Tibial artery (tissue), 4 donors: ENCODE results near the gene KDM1A.

ENCODE experiments used
- DNase-seq, 2 donors: peaks; one replicate each; pipeline ENCODE4 v3.0.0-alpha.2; 2019
- H3K27ac ChIP-seq, 2 donors: fragments of 200-600 bp; sonication (generic) in 1 of 2; 1 replicate in 1 of 2; 2 replicates in 1 of 2; pipeline ENCODE4 v1.5.1; 2018 to 2019; ENCODE audit warnings: mild to moderate bottlenecking in 1 of 2
- H3K27me3 ChIP-seq, 2 donors: fragments of 200-600 bp; sonication (generic) in 1 of 2; one replicate each; pipeline versions ENCODE4 v1.5.1 to v1.6.0; 2016 to 2019
- H3K36me3 ChIP-seq, 3 donors: fragments of 200-600 bp; sonication (generic) in 2 of 3; one replicate each; pipeline ENCODE4 v1.5.1; 2016 to 2019; ENCODE audit warnings: mild to moderate bottlenecking in 2 of 3
- H3K4me1 ChIP-seq, 4 donors: fragments of 200-600 bp; sonication (generic) in 2 of 4; 1 replicate in 3 of 4; 2 replicates in 1 of 4; pipeline ENCODE4 v1.5.1; 2016 to 2019
- H3K4me3 ChIP-seq, 2 donors: fragments of 200-600 bp; sonication (generic) in 1 of 2; 1 replicate in 1 of 2; 2 replicates in 1 of 2; pipeline ENCODE4 v1.5.1; 2018 to 2019; ENCODE audit warnings: mild to moderate bottlenecking in 2 of 2
- H3K9me3 ChIP-seq, 3 donors: fragments of 200-600 bp; sonication (generic) in 1 of 3; one replicate each; pipeline ENCODE4 v1.5.1; 2016 to 2019
- CTCF ChIP-seq, 2 experiments: fragments of 200-600 bp in 1 of 2; fragments of 450-650 bp in 1 of 2; IDR thresholded peaks; one replicate each; pipeline ENCODE4 v1.5.1; 2017 to 2019; ENCODE audit warnings: antibody characterized with exemption in 2 of 2, mild to moderate bottlenecking in 1 of 2, moderate library complexity in 1 of 2
- intact Hi-C: fragments of 100-400 bp; cut with DNase I; formaldehyde crosslinking; loops from one replicate; pipeline ENCODE4 v1.15.0; 2023; ENCODE audit warnings: low total_unique reads

KDM1A gene

DNA sequence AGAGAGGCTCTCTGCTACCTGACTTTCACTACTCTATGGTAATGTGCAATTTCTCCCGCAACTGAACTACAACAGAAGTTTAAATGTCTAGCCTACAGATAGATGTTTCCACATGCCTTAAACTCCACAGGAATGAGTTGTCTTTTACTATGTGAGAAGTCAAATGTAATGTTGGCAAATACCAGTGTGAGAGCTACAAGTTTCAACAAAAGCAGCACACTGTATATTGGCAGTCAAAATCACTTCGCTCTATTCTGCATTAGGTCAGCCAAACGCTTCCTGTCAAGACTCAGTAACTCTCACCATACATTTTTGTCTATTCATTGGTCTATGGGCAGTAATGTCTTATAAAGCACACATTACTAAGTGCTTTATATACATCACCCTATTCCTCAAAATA lies 107.5 kb downstream of the KDM1A start:
- no peaks in the 10 kb centered on the region for H3K27me3 ChIP-seq
- H3K36me3 ChIP-seq: no peaks in the 10 kb centered on the region
- TF ChIP-seq CTCF (IDR thresholded peaks at IDR 0.05): no peak
- DNase-seq: no peak
- H3K4me1 ChIP-seq: peaks cover 0 to 43% (median 18%) of the 10 kb centered on the region in 4 donors
- no peaks in the 10 kb centered on the region for H3K9me3 ChIP-seq
- no peak overlapping the region for H3K4me3 ChIP-seq
- intact Hi-C loops: no loop called here
- no peak overlapping the region for H3K27ac ChIP-seq

GRCh38 chr1:23129846-23130245 lies 110.6 kb downstream of the KDM1A start:
- no peak for DNase-seq
- Histone ChIP-seq H3K27me3 (no peaks in the 10 kb centered on the region), H3K4me3 (no peak overlapping the region), H3K27ac (no peak overlapping the region), H3K4me1 (peaks cover 0 to 18% (median 3%) of the 10 kb centered on the region in 4 donors), H3K36me3 (no peaks in the 10 kb centered on the region), H3K9me3 (no peaks in the 10 kb centered on the region)
- intact Hi-C loops: no loop called here
- TF ChIP-seq CTCF (IDR thresholded peaks at IDR 0.05): no peak

- H3K4me3 ChIP-seq: no peak overlapping the region
- no peaks in the 10 kb centered on the region for H3K9me3 ChIP-seq
- H3K27me3 ChIP-seq: no peaks in the 10 kb centered on the region
- H3K36me3 ChIP-seq: peaks cover 0 to 3% (median under 1%) of the 10 kb centered on the region in 3 donors
- DNase-seq: no peak
- no peak overlapping the region for H3K27ac ChIP-seq
- H3K4me1 ChIP-seq: peaks cover 0 to 6% (median 0%) of the 10 kb centered on the region in 4 donors
- TF ChIP-seq CTCF (IDR thresholded peaks at IDR 0.05): no peak
- intact Hi-C loops: no loop called here
These were observed 112.8 kb downstream of the KDM1A start for GRCh38 chr1:23132033-23132432.
